ENCODE measurements around the gene C17orf114.

Gene C17orf114

DNA sequence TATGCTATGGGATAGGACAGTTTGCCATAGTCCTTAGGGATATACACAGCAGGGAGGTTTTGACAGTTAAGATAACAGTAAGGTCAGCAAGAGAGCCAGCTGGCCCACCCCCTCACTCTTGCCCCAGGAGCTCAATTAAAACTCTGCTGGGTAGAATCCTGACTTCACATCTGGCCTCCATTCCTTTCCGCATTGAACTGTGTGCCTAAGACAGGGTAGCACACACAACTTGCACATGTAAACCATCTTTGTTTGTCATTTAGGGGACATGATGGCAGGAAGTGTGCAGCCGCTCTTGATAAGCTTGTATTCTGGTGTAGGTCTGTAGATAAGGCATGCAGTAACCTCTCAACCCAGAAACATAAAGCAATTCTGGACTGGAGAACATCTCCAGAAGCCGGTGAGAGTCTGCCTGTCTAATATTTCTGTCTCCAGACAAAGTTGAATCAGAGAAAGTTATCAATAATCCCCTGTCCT, 36.2 kb upstream of the C17orf114 start (continued):
- TF ChIP-seq DZIP1 (CRISPR knock-in tag; IDR thresholded peaks at IDR 0.05): no peak
- no peak for TF ChIP-seq ZNF232 (CRISPR knock-in tag; IDR thresholded peaks at IDR 0.05; ENCODE audit: borderline replicate concordance)
- TF ChIP-seq, protein P1, sequence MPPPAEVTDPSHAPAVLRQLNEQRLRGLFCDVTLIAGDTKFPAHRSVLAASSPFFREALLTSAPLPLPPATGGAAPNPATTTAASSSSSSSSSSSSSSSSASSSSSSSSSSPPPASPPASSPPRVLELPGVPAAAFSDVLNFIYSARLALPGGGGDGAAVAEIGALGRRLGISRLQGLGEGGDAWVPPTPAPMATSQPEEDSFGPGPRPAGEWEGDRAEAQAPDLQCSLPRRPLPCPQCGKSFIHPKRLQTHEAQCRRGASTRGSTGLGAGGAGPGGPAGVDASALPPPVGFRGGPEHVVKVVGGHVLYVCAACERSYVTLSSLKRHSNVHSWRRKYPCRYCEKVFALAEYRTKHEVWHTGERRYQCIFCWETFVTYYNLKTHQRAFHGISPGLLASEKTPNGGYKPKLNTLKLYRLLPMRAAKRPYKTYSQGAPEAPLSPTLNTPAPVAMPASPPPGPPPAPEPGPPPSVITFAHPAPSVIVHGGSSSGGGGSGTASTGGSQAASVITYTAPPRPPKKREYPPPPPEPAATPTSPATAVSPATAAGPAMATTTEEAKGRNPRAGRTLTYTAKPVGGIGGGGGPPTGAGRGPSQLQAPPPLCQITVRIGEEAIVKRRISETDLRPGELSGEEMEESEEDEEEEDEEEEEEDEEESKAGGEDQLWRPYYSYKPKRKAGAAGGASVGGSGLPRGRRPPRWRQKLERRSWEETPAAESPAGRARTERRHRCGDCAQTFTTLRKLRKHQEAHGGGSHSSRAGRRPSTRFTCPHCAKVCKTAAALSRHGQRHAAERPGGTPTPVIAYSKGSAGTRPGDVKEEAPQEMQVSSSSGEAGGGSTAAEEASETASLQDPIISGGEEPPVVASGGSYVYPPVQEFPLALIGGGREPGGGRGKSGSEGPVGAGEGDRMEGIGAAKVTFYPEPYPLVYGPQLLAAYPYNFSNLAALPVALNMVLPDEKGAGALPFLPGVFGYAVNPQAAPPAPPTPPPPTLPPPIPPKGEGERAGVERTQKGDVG (CRISPR knock-in tag; IDR thresholded peaks at IDR 0.05; ENCODE audit: borderline replicate concordance): no peak
- TF ChIP-seq, protein P2, sequence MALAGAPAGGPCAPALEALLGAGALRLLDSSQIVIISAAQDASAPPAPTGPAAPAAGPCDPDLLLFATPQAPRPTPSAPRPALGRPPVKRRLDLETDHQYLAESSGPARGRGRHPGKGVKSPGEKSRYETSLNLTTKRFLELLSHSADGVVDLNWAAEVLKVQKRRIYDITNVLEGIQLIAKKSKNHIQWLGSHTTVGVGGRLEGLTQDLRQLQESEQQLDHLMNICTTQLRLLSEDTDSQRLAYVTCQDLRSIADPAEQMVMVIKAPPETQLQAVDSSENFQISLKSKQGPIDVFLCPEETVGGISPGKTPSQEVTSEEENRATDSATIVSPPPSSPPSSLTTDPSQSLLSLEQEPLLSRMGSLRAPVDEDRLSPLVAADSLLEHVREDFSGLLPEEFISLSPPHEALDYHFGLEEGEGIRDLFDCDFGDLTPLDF (CRISPR knock-in tag; IDR thresholded peaks at IDR 0.05): no peak
- no peak for TF ChIP-seq SIX4 (CRISPR knock-in tag; IDR thresholded peaks at IDR 0.05)
- TF ChIP-seq RBFOX2 (IDR thresholded peaks at IDR 0.05; ENCODE audit: low read depth, low read length): no peak
